ENCODE measurements around the gene RBM11. TPM values are rescaled to one million over a fixed set of nuclear protein-coding genes. Genes with fewer than 3 reads are reported as not detected.

Gene RBM11
- total and polyA plus RNA-seq, 2 donors (not counting 3 experiments of a cell fraction or from before 2014, with no cell fraction given) = not detected

- Histone ChIP-seq H3K9me3 (replicated peaks; ENCODE audit: control insufficient read depth, insufficient read depth, low read length) (no peaks in the 10 kb centered on the region), H3K9me1 (replicated peaks; ENCODE audit: control insufficient read depth, extremely low read depth, insufficient read depth, low read length) (no peaks in the 10 kb centered on the region), H3K79me2 (ENCODE audit: control insufficient read depth, insufficient read depth, low read length) (no peaks in the 10 kb centered on the region), H4K20me1 (replicated peaks; ENCODE audit: control insufficient read depth, extremely low read depth, insufficient read depth, low read length) (no peaks in the 10 kb centered on the region), H3K9ac (replicated peaks; ENCODE audit: extremely low read depth, insufficient read depth, low read length) (no peak overlapping the region), H3K36me3 (ENCODE audit: control insufficient read depth in 2 of 2, extremely low read depth in 1 of 2, insufficient read depth in 2 of 2, low read length in 2 of 2) (no peaks in the 10 kb centered on the region), H3K4me1 (ENCODE audit: control insufficient read depth, extremely low read depth, insufficient read depth, low read length) (no peaks in the 10 kb centered on the region), H2AFZ (ENCODE audit: low read depth, low read length) (no peak overlapping the region), H3K27me3 (ENCODE audit: control insufficient read depth in 2 of 2, insufficient read depth in 2 of 2, low read length in 2 of 2) (no peaks in the 10 kb centered on the region), H3K4me3 (replicated peaks in 1 of 3; ENCODE audit: insufficient read depth in 1 of 3, low read depth in 1 of 3, low read length in 3 of 3) (no peak overlapping the region), H3K4me2 (ENCODE audit: insufficient read depth, low read length) (no peak overlapping the region), H3K27ac (ENCODE audit: insufficient read depth, low read depth, low read length) (no peak overlapping the region)
- no peak for DNase-seq (ENCODE audit: low read depth, low spot score)
- intact Hi-C loops (cut with micrococcal nuclease) = no loop called here
- POLR2A ChIA-PET = no interaction called here
- CTCF ChIA-PET = no interaction called here
- no TSS peak for BruUV-seq (replicated peaks)
- no peak for TF ChIP-seq POLR2AphosphoS5 (IDR thresholded peaks at IDR 0.05; ENCODE audit: insufficient read depth, low read depth, low read length)
- no peak for TF ChIP-seq CTCF (IDR thresholded peaks at IDR 0.05; ENCODE audit: extremely low read depth in 1 of 2, insufficient read depth in 1 of 2, low read depth in 1 of 2, low read length in 2 of 2)
- no peak for TF ChIP-seq EZH2 (IDR thresholded peaks at IDR 0.05; ENCODE audit: borderline replicate concordance, low read depth, low read length, severe bottlenecking)
- TF ChIP-seq GATA2 (IDR thresholded peaks at IDR 0.05; ENCODE audit: insufficient read depth, insufficient read length, low read depth, low read length) = no peak
- TF ChIP-seq MYC (IDR thresholded peaks at IDR 0.05; ENCODE audit: low read depth, low read length) = no peak
- TF ChIP-seq JUN (IDR thresholded peaks at IDR 0.05; ENCODE audit: borderline replicate concordance, insufficient read depth, insufficient read length, low read depth) = no peak
- TF ChIP-seq FOS (IDR thresholded peaks at IDR 0.05; ENCODE audit: borderline replicate concordance, insufficient read depth, low read length) = no peak
- TF ChIP-seq MAX (IDR thresholded peaks at IDR 0.05; ENCODE audit: insufficient read depth, insufficient read length) = no peak
- FAIRE-seq = no peak
- dilution Hi-C loops (cut with MboI; ENCODE audit: extremely low pct_ligation_motif_present, low sequenced_read_pairs) = no loop called here
Measured at GRCh38 chr21:14239281-14239680, 23.3 kb downstream of the RBM11 start.
